HG02610 (cell line): ENCODE data around the gene CD47.

Source experiments
- ATAC-seq: cut with Tn5 transposase; IDR thresholded peaks from one replicate; pipeline ENCODE4 v1.9.1; 2021; ENCODE audit warnings: mild to moderate bottlenecking, moderate library complexity; ENCODE audit not compliant: unreplicated experiment

Gene CD47

DNA sequence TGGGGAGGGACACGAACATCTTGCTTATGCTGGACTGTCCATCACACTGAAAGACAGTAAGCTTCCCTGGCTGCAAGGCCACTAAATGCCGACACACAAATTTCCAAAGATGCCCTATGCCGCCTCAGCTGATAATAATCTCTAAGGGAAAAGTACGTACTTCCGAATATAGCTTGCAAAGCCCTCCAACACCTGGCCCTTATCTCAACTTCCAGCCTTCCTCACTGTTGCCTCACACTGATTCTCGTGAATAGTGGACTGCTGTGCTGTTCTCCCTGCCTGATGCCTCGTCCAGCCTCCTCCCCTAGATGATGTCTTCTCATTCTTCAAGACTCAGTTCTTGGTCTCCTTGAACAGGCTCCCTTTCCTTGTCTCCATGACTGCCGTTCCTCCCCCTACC is 72.3 kb downstream of the CD47 start:
- no peak for ATAC-seq

DNA sequence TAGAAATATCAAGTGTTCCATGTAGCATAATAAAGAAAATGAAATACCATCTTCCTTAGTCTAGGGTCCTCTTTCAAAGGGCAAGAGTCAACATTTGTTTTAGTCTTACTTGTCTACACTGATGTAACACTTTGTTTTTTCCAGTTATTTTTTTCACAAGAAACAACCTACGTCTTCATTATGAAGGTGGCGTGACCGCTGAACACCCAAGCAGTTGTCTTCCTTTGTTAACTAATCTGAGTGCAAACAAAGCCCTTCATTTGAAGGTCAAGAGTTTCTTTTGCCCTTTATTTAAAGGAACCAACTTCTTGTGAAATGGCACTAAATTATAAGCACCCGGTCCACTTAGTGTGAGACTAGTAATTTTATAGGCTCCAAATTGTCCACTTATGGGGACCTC is 73.2 kb downstream of the CD47 start:
- ATAC-seq, result no peak

DNA sequence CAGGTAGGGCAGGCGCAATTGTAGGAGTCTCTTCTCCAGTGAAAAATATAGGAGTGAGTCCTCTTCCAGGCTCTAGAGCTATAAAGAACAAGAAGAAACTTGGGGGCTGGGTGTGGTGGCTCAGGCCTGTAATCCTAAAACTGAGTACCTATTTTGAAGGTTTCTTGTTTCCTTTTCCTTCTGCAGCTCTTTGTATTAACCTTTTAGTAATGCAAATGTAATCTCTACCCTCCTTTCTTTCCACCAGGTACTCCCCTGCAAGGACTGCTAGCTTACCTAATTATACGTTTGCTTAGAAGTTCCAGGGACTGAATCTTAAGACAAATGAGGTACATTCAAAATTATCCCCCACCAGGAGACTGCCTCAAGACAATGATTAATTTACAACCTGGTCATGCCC is 75.9 kb downstream of the CD47 start:
- no peak for ATAC-seq

DNA sequence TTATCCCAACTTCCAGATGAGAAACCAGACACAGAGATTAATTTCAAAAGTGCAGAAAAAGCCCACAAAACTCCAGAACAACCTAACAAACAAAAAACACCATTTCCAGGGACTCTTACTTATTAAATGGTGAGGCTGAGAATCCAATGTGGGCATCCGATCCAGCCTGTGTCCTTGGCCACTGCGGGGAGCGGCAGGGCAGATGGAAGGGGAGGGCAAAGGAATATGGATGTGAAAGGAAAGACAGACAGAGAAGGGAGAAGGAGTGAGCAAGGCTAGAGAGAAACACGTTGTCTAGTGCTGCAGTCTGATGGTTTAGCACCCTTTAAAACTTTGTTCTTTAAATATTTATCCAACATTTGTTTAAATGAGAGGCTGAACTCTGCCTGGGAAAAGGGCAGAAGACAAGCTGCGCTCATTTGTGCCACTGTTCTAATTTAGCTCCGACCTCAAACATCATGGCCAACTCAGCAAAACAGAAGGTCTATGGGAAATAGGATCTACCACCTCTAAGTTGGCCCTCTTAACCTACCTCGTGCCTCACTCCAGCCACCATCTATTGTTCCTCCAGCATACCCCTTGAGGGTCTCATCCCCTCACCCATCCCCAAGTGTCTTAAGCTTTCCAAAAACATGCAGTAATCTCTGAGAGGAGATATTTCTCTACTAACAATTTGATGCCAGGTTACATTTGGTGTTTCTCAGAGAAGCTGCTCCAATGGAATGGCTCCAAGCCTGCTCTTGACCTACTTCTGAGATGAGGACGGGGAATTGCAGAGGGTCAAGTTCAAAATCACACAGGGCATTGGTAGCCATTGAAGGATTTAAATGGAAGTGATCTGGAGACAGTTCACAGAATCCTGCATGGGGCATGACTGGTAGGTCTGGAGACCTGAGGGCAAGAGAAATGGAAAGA is 77.4 kb downstream of the CD47 start:
- ATAC-seq, result no peak

DNA sequence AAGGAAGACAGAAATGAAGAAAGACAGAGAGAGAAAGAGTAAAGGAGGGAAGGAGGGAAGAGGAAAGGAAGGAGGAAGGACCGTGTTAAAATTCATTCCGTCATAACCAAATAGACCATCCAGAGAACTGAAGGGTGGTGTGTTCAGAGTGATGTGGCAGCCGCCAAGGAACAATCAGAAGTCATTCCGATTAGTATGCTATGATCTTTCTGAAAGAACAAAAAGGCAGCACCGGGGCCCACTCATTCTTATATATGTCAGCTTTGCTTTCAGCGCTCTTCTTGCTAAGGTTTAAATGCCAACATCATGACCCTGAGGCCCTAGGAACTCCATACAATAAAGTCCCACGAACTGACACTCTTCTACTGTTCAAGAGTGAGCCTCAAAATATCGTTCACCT is 78.5 kb downstream of the CD47 start:
- ATAC-seq, result no peak

DNA sequence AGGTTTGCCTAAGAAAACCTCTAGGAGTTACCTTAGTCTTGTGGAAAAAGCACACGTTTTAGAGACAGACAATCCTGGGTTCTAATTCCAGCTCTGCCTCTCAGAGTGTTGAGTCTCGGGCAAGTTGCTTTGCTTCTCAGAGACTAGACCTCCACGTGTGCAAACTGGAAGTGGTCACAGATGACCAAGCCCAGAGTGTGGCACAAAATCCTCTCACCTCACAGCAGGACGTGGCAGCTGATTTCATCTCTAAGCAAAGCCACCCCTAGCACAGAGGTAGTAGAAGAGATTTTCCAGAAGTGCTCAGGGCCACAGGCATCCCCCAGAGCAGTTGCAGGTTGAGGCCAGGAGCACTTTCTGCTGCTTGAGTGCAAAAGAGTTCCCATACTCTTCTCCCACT is 79.2 kb downstream of the CD47 start:
- ATAC-seq, result no peak

DNA sequence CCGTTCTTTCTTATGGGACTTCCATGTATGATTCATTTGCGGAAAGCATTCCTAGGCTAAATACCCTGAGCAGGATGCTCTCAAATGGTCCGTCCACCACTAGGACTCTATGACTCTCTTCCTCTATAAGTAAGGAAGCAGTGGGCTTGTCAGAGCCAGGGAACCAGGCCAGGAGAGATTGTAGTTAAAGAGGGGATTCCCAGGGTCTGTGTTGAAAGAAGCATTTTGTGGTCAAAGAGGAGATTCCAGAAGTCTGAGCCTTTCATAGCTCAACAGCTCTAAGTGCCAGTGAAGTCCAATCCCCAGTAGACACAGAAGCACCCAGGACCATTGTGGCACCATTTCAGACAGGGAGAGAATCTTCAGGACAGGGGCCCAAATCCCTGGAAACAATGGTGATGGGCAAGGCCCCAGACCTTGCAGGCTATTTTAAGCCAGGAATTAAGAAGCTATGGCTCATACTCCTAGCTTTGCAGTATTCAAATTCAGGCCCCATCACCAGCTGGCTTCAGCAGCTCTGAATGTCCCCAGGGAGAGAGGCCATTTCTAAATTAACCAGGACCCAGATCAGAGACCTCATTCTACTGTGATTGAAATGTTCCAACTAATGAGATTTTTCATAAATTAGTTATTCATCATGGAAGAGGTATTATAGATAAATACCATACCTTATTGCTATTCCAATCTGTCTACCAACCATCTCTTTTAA is 81.7 kb downstream of the CD47 start:
- ATAC-seq, result peak; percentile 49

DNA sequence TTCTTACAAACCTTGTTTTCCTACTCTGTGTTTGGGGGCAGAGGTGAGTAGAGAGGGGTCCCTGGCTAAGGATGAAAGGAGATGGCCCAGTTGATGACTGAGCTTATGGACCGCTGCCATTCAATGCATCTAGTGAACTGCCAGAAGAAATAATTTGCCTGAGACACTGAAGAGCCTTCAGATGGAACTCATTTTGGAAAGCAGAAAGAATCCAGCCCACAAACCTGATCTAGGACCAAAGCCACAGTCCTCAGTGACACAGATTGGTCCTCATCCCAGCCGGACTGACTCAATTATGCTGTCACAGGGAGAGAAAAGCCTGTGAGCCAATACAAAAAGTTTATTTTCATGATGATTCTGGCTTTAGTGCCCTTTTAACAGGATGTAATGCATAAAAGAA is 82.7 kb downstream of the CD47 start:
- no peak for ATAC-seq

DNA sequence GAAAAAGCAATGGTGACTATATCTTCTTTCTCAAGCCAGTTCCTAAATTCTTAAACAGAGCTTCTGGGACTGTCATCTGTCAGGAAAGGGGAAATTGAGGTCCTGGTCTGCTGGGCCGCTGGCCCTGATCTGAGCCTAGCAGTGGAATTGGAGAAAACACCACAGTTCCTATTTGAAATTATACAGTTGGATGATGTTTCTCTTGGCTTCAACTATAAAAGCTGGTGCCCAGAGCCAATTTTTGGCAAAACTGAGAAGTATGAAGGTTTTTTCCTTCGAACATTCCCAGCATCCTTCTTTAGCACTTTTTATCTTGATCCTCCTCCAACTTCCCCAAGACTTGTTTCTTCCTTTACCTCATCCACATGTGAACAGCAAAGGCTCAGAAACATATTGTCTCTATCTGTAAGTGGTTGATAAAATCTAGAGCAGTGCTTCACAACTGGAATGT is 83.9 kb downstream of the CD47 start:
- no peak for ATAC-seq

DNA sequence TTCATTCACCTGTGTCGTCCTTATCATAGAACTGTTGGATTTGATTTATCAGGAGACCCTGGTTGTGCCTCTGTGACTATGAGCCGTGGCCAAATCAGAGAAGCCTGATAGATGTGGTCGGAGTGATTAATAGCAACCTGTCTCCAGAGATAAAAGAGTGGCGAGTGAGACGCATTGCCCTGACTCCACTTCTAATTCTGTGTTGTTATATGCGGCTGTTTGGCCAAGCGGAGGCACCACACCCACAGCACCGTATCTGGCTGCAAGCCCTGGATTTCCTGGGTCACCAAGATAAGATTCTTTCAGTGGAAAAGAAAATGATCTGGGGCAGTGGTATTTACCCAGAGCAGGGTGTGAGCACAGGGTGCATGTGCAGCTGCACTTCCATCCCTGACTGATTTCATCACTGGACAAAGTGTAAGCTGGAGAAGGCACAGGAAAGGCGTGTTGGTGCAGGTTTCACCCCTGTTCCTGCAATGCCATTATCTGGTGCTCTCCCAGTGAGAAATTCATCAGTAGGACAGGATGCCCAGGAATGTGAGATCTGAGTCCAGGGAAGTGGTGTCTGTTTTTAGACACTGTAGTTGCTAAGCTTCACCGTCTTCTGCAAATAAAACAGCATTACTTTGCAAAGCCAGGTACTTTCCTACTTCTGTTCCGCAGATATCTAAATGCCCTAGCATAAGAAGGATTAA is 84.6 kb downstream of the CD47 start:
- no peak for ATAC-seq

DNA sequence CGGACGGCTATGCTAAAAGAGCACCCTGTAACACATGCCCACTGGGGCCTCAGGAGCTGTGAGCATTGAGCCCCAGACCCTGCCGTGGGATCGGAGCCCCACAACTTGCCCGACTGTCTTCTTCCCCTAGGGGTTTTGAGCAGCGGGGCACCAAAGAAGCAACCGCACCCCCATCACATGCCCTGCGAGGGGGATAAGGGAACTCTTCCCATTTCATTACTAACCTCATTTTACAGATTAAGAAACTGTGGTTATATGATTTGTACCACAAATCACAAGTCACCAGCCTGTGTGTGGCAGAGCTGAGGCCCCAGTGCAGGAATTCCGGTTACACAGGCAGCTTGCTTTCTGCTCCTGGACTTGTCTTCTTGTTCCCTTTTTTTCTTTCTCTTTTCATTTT is 86.2 kb downstream of the CD47 start:
- no peak for ATAC-seq

DNA sequence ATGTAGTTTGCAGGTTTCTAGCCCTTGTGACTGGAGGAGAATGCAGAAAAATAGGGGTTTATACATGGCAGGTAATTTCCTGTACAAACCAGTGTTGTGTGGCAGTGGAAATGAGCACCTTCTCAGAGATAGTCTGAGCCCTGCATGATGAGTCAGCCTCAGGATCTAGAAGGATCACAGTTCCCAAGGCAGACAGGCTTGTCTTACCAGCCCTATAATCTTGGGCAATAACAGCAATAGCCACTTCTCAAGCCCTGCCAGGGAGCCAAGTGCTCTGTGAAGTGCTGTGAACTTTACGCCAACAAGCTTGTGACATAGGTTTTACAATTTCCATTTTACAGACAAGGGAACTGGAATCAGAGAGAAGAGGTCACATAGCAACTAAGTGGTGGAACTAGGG is 89.4 kb downstream of the CD47 start:
- no peak for ATAC-seq

DNA sequence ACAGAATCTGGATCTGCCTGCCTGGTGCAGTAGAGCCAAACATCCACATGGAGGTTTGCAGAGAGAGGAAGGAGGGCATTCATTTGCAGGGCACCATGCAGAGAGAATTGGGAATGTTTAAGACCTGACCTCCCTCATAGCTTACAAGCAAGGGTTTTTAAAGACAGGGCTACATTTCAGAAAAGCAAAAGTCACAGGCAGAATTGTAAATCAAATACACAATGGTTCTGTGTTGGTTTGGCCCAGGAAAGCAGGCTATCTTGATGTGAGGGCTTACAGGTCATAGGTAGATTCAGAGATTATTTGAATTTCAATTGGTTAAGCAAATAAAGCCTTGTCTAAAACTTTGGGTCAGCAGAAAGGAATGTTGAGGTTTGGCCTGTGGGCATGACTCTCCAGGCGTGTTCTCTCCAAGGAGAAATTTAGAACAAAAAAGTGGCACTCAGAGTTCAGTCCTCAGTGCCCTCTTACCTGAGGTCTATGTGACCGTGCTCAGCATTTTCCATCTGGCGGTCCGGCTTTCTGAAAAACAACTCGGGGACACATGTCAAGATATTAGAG is 91.5 kb downstream of the CD47 start:
- no peak for ATAC-seq

DNA sequence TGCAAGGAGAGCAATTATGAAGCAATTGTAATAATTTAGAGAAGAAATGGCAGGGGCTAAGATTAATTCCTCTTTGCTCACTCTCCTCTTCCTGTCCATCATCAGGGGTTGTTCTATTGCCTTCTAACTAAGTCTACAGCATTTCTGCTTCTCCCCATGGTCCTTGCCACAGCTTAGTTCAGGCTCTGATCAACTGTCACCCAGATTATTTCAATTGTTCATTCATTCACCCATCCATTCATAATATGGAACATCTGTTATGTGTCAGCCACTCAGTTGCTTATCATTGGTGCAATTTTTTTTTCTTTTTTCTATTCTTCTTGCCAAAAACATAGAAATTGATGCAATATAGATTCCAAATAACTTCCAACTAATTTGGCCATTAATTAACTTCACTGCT is 93.2 kb downstream of the CD47 start:
- no peak for ATAC-seq

DNA sequence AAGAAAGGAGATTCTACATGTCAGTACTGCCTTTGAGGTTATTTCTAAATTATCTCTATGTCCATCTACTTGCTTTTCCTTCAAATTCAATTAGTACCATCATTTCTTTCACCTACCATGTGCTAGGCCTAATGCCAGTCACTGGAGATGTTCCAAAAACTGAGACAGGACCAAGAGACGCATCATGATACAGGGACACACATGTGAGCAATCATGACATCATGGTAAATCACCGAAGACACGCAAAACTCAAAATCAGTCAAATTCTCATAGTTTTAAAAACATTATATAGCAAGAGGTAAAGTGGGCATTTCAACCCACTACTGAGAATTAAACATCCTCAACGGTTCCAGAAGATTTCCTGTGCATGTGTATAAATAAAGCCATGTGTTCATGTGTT is 95.0 kb downstream of the CD47 start:
- ATAC-seq, result no peak

DNA sequence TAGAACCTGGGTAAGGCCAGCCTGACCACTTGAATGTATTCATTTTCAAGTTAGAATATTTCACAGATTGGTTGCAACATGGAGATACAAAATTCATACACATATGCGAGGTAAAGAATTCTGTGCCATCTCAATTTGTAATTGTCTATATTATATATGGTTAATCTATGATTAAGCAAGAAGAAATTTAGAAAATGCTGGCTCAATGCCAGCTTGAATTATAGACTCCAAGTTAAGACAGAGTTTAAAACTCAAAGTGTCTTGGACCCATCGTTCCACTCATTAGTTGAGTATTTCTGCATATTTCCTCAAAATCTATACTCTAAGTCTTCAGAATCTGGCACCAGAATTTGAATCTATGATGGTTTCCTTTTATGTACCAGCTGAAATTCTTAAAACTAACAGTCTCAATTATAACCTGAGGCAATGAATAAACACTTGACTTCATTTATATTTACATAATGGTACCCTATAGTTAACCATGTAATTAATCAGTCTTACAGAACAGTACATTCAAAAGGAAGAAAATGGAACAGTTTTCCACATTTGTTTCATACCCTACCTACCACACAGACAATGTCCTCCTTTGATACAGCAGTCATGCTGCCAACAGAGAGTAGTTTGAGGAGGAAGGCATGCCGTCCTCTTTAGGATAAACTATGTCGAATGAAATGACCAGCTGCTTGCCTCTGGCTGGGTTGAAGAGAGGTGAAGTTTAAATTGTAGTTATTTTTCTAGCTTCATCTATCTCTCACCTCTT is 95.7 kb downstream of the CD47 start:
- no peak for ATAC-seq

DNA sequence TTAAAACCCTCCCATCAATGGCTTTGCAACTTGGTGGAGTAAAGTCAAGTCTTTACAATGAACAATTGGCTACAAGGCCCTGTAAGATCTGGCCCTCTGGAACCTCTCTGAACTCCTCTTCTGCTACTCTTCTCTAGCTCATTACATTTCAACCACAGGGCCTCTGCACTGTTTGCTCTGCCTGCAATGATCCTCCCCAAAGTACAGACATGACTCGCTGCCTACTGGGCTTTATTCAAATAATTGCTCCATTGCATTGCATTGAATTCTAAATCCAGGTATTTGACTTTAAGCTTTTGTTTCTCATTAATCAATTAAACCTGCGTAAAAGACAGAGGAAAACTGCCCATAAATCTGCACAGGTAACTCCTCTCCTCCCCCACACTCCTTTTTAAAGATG is 96.7 kb downstream of the CD47 start:
- no peak for ATAC-seq

DNA sequence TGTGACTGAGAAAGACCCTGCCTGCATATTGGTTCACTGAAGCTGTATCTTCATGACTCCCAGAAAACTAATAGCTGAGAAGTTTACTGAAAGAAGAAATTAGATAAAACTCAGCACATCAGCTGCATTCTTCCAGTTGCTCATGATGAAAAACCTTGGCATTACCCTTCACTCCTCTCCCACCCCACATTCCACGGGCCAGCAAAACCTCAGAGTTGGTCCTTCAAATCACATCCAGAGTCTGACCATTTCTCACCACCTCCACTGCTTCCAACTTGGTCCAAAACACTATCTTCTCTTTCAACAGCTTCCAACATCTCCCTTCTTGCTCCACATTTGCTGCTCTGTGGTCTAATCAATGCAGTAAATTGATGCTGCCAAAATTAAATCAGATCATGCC is 97.1 kb downstream of the CD47 start:
- no peak for ATAC-seq
